Neural progenitor cell (in vitro differentiated cells): ENCODE results near the gene RNF138.

Source experiments
- EZH2 ChIP-seq: fragments of 200-600 bp; sonication (generic); IDR thresholded peaks from 2 replicates; pipeline ENCODE4 v1.6.1; 2017; ENCODE audit warnings: antibody characterized with exemption, mild to moderate bottlenecking, moderate library complexity
- EZH2phosphoT487 ChIP-seq: fragments of 200-600 bp; sonication (generic); IDR thresholded peaks from 2 replicates; pipeline ENCODE4 v1.6.1; 2017; ENCODE audit warnings: antibody characterized with exemption
- TF ChIP-seq, protein P1 (sequence below): fragments of 200-600 bp; sonication (generic); IDR thresholded peaks from 2 replicates; pipeline ENCODE4 v1.5.1; 2017; ENCODE audit warnings: antibody characterized with exemption, mild to moderate bottlenecking

DNA sequence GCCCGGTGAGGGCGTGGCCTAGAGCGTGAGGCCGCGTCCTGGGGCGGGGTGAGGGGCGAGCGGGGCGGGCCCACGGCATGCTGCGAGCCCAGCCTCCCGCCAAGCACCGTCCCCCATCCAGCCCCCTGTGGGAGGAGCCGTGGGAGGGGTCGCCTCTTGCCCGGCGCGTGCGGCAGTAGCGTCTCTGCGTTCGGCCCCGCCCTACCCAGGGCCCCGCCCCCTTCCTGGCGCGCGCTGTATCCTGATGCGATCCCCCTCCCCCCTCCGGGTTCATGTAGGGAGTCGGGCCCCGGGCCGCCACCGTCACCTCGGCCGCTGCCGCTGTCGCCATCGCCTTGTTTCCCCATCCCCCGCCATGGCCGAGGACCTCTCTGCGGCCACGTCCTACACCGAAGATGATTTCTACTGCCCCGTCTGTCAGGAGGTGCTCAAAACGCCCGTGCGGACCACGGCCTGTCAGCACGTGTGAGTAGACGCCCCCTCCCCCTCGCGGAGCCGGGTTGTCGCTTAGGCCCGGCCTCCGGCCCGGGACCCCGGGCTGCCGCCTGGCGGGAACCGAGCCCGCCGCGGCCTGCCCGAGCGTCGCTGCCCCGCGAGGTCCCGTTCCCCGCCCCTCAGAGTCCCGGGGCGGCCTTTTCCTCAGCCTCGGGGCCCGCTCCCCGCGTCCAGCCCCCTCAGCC is 888 bp downstream of the RNF138 start:
- no peak for TF ChIP-seq EZH2
- TF ChIP-seq, protein P1, sequence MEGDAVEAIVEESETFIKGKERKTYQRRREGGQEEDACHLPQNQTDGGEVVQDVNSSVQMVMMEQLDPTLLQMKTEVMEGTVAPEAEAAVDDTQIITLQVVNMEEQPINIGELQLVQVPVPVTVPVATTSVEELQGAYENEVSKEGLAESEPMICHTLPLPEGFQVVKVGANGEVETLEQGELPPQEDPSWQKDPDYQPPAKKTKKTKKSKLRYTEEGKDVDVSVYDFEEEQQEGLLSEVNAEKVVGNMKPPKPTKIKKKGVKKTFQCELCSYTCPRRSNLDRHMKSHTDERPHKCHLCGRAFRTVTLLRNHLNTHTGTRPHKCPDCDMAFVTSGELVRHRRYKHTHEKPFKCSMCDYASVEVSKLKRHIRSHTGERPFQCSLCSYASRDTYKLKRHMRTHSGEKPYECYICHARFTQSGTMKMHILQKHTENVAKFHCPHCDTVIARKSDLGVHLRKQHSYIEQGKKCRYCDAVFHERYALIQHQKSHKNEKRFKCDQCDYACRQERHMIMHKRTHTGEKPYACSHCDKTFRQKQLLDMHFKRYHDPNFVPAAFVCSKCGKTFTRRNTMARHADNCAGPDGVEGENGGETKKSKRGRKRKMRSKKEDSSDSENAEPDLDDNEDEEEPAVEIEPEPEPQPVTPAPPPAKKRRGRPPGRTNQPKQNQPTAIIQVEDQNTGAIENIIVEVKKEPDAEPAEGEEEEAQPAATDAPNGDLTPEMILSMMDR: no peak
- no peak for TF ChIP-seq EZH2phosphoT487
